T-helper 9 cell (primary cell): Measurements from ENCODE around the gene POU1F1.
"Not testable (repeated sequence)": the region's sequence is repeated elsewhere in the genome, so short reads cannot be mapped to it uniquely, and the experiment has no call there.

Source experiments
- DNase-seq: peaks from one replicate; pipeline ENCODE4 v3.0.0-alpha.2; 2020

Gene POU1F1

GRCh38 chr3:87248831-87249230 lies 27.6 kb downstream of the POU1F1 start:
- no peak for DNase-seq

- not testable (repeated sequence) for DNase-seq
Measured at GRCh38 chr3:87248231-87248630, 28.2 kb downstream of the POU1F1 start.

GRCh38 chr3:87247430-87247773 lies 29.0 kb downstream of the POU1F1 start:
- no peak for DNase-seq

GRCh38 chr3:87246662-87247429 lies 29.5 kb downstream of the POU1F1 start:
- DNase-seq, result no peak

GRCh38 chr3:87236093-87236492 lies 40.3 kb downstream of the POU1F1 start:
- no peak for DNase-seq

- no peak for DNase-seq
Measured at GRCh38 chr3:87233805-87234204, 42.6 kb downstream of the POU1F1 start.

GRCh38 chr3:87229113-87229512 lies 47.3 kb downstream of the POU1F1 start:
- DNase-seq, result no peak

- no peak for DNase-seq
Measured at GRCh38 chr3:87228316-87228715, 48.1 kb downstream of the POU1F1 start.

GRCh38 chr3:87227835-87228144 lies 48.6 kb downstream of the POU1F1 start:
- no peak for DNase-seq

- peak; percentile 88 for DNase-seq
Measured at GRCh38 chr3:87227104-87227834, 49.1 kb downstream of the POU1F1 start, which contains the start of gene CHMP2B. CHMP2B (plus strand) TSS chr3:87227309; CDS start chr3:87227523, 214 bp downstream.

GRCh38 chr3:87225659-87226058 lies 50.7 kb downstream of the POU1F1 start:
- no peak for DNase-seq

GRCh38 chr3:87219611-87220010 lies 56.8 kb downstream of the POU1F1 start:
- no peak for DNase-seq

GRCh38 chr3:87218560-87218959 lies 57.8 kb downstream of the POU1F1 start:
- no peak for DNase-seq
